NAMALWA (cell line): ENCODE results near the gene ZNF789.

ENCODE experiments used
- DNase-seq: peaks from one replicate; pipeline ENCODE4 v3.0.0-alpha.2; 2015; ENCODE audit warnings: low spot score

Gene ZNF789

DNA sequence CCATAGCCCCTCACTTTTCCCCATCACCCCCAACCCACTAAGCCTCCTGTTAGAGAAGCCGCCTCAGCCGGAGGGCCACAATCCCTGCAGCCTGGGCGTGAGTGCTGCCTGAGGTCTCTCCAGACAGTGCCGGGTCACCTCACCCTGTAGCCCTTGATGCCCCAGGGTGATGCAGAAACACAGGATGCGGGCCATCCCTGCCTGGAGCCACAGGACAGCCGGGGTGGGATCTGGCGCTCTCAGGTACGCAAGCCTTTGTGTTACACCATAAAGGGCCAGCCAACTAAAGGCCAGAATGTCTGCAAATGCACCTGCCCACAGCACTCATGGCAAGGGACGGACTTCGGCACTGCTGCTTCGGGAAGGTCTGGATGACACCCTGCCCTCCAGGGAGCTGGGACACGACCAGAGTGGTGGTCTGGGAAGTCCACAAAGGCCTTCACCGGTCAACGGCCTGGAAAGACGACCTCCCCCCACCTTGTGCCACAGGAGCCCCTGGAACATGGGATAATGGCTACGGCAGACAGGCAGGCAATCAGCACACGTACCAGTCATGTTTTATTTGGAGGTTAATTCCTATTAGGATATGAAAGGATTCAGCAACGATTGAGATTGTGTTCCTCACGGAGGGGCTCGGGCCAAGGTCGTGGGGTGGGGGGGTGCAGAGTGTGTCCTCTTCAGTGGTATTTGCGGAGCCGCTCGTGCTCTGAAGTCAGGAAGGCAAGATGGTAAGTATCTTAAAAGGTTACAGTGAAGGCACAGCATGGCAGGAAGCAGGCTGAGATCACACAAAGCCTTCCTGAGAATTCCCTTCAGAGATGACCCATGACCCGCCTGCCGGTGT is 14.8 kb upstream of the ZNF789 start:
- no peak for DNase-seq

DNA sequence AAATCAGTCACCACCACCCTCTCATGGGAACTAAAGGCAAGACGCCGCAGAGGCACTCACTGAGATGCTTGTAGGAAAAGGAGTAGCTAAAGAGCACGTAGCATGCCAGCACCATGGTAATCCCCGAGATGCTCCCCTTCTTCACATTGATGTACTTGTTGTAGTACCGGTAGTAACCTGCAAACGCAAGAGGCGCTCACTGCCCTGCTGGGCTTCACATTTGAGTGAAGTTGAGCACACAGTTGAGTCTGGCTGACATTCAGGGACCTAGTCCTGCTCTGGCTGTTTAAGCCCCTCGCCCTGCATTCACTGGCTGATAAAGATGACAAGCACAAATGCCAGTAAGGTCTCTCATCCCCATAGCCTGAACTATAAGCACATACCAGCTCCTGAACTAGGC is 13.6 kb upstream of the ZNF789 start:
- DNase-seq, result peak; percentile 87

DNA sequence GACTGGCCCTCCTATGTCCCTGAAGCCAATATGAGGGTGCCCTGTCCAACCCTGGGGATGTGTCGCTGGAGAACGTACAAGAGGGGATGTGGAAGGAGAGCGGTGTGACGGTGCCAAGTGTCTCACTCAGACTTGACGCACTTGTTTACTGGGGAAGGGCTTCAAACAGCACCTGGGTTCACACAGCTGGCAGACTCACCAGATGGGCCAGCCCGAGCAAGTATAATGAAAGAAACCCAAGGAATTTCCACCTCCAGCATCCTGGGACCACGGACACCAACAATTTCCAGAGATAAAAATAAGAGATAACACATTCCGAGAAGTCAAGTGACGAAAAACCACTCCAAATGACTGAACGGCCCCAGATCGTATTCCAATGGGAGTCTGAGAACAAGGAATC is 12.0 kb upstream of the ZNF789 start:
- DNase-seq, result peak; percentile 40

DNA sequence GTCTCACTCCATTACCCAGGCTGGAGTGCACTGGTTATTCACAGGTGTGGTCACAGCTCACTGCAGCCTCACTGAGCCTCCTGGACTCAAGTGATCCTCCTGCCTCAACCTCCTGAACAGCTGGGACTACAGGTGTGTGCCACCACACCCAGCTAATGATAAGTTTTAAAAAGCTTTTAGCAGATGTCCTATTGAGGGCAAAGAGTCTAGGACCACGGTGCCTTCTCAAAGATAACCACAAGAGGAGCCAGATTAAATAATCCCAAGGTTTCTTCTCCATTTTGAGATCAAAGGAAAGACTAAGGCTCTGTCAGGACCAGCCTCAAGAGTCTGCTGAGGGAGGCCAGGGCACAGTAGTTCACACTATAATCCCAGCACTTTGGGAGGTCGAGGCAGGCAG is 11.5 kb upstream of the ZNF789 start:
- peak; percentile 73 for DNase-seq

DNA sequence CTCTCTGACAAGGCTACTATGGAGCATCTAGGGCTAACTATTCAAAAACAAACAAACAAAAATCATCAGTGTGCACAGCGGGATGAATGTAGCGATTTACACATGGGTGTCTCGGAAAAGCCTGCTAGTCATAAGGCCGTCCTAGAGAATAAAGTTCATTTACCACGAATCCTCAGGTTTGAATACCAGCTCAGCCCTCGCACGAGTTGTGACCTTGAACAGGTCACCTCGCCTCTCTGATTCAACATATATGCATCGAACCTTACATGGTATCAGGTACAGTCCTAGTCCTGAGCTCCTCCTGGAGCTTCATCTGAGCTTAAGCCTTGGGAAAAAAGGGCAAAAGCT is 7.3 kb upstream of the ZNF789 start:
- peak; percentile 55 for DNase-seq

DNA sequence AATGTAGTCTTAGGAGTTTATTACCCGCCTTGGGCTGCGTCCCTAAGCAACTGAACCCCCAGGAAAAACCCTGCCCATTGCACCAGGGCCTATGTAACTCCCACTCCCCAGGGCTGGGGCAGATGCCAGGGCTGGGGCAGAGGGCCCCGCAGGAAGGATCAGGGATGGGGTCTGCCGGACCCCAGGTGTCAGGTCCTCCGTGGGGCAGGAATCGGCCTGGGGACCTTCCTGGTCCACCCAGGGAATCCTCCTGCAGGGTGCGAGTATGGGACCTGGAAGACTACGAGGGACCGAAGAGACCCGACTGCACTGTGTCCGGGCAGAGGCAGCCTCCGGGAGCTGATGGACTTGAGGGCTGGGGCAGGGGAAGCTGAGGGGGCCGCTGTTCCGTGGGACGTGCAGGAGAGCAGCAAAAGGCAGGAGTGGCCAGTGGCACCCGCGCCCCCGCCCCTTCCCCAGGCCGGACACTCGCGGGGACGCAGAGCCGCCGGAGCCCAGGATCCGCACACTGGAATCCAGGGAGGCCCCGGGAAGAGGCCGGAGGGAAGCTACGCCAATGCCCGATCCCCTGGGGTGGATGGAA is 4.3 kb upstream of the ZNF789 start:
- DNase-seq, result no peak

DNA sequence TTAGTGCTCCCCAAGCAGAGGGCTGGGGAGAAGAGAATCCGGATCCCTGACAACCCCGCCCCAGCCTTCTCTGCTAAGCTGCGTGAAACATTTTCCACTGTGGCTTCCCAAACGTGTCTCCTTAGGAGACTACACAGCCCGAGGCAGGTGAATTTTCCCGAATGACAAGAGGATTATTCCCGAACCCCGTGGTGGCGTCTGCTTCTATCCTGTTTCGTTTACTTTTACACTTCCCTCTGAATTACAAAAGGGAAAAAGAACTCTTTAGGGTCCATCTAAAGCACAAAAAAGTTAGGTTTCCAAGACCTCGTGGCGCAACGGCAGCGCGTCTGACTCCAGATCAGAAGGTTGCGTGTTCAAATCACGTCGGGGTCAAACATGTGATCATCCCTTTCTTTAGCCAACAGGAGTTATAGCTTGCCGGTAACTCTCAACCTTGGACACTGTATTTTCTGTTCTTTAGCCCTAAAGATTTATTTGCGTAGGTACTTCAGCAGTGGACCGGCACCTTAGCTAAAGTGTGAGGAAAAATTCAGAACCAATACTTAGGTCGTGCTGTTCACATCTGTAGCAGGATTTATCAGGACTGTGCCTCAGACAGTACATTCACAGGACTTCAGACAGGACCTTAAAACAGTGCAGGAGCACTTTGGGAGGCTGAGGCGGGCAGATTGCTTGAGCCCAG is 3.2 kb upstream of the ZNF789 start:
- no peak for DNase-seq

DNA sequence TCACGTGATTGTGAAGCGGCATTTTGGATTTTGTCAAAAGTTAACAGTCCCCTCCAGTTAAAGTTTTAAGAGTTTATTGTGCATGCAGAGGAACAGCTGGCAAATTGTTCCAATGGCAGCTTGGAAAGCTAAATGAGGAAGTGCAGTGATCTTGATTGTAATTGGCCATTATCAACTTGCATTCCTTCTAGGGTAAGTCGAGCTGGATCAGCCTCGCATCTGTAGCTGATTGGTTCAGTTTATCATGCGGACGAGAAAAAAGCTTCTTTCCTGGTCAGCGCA is 566 bp downstream of the ZNF789 start:
- DNase-seq, result peak; percentile 81

DNA sequence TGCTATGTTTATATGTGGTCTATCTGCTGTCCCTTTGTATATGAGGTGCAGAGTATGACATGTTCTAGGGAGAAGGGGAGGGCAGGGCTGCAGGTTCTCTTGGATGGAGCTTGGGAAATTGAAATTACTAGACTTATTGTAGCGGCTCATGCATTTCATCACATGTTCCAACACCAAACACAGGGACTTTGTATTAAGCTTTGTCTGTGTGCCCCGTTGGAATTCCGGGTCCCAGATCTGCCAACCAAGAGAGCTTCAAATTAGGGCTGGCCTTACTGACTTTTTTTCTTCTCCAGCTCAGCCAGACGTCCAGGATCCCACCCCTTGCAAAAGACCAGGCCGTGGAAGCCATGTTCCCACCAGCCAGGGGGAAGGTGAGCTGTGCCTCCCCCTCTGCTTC is 3.4 kb downstream of the ZNF789 start:
- no peak for DNase-seq

DNA sequence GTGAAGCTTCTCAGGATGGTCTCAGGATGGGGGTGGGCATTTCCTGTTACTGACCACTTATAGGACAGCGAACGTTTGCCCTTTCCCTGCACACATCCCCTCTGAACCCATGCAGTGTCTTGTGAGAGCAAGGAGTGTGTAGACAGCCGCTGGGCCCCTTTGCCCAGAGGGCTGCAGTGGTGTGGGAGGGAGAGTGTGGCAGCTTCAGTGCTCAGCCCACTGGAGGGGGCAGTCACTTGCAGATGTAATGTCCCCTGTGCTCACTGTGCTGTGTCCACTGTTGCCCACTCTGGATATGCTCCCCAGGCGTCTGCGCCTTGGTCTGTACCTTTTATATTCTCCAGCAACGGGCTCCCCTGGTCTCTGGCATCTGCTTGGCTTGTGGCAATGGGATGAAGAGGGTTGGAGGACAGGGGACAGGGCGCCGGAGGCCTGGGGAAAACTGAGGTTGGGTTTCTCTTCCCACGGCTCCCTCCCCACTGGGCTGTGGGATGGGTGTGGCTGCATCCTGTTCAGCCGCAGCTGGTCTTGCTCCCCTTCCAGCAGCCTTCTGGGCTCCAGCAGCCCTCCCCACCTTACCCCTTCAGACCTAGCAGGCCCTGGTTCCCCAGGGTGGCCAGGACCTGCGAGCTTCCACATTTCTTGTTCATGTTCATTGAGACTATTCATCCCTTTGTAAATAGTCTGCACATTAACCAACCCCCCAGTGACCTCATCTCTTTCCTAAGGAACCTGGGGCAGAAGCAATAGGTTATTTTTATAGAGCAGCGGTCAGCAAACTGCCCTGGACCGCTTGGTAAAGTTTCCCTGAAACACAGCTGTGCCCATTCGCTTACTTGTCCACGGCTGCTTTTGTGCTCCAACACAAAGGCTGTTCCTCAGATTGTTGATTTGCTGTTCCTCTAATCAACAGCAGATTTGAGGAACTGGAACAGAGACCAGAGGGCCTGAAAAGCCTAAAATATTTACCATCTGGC is 6.1 kb downstream of the ZNF789 start:
- no peak for DNase-seq

DNA sequence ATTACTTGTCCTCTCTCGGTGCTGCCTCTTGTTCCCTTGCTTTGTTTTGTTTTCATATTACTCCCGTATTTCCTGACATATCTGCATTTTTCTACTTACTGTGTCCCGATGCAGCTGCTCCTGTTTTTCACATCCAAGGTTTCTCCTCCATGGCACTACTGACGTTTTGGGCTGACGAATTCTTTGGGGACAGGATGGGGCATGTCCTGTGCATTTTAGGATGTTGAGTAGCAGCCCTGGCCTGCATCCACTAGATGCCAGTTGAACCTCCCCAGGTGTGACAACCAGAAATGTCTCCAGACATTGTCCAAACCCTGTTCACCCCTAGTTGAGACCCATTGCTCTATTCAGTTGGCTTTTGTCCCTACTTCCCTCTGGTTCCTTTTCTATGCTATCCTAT is 12.4 kb downstream of the ZNF789 start:
- DNase-seq, result no peak

DNA sequence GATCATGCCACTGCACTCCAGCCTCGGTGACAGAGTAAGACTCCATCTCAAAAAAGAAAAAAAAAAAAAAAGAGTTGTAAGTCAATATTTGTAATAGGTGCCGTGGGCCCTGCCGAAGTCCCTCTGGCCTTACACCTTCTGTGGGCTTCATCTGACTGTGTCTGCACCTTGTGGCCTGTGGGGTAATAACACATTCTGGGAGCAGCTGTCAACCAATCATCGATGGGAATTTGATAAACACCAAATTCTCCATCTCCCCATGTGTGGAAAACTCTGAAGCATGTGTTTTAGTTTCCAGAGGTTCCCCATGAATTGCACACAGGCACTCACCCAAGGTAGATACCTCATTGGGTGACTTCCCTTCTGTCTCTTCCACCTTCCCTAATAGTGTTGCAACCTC is 16.5 kb downstream of the ZNF789 start:
- DNase-seq, result peak; percentile 64

DNA sequence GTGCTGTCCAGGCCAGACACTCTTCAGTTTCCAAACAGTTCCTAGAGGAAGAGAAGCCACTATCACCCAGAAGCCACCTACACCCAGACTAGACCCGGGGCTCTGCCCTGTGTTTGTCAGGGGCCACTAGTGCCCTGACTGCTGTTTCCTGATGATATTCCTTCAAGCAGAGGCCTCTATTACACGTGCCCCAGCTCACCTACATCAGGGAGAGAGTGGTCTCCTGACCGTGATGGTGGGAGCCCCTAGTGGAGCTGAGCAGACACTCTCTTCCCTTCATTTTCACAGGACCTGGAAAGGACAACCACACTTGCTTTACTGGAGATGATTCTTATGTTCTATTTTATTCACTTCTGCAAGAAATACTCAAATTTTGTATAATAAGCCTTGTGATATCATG is 18.2 kb downstream of the ZNF789 start:
- DNase-seq, result no peak

DNA sequence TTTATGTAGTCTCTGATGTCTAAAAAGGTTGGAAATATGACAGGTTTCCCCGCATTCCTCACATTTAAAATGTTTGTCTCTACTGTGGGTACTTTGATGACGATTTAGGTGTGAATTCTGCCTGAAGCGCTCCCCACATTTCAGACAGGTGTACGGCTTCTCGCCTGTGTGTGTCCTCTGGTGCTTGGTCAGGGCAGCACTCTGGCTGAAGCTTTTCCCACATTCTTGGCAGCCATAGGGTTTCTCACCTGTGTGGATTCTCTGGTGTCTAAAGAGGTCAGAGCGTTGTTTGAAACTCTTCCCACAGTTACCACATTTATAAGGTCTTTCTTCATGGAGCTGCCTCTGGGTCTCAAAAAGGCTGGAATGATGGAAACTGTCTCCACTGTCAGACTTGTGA is 21.1 kb downstream of the ZNF789 start:
- DNase-seq, result no peak

DNA sequence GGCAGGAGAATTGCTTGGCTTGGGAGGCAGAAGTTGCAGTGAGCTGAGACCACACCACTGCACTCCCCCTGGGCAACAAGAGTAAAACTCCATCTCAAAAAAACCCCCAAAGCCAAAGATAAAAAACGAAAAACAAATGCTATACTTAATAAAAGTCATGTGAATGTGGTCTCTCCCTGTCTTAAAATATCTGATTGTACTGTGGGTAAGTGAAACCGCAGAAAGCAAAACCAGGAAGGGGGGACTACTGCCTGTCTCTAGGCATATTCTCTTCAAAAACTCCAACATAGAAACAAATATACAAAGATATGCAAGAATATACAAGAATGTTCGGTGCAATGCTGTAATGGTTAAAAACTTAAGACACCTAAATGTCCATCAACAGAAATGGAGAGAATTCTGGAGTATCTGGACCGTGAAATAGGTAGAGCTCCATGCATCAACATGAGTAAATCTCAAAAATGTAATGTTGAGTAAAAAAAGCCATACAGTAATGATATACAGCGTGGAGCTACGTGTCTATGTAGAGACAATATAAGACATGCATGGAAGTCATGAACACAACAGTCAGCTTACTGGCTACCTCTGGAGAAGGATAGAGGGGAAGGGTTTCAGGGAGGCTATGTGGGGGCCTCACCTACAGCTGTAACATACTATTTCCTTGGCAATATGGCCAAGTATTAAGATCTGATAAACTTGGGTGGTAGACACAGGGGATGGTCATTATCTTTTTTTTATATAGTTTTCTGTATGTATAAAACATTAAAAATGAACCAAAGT is 25.3 kb downstream of the ZNF789 start:
- DNase-seq, result no peak

DNA sequence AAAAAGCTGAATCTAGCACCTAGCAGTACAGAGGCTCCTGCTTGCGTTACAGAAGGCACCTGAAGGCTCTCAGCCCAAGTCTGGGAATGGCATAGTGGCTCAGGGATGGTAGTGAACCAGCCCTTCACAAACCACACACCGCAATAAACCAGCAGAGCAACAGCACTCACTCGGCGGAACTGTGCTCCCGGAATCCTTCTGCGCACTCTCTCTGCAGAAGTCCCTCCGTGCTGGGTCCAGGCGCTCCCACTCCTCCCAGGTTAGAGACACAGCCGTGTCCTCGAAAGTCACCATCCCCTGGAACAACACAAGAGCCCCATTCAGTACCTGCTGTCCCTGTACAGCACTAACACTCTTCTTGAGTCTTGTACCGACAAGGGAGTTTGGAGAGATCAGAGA is 25.9 kb downstream of the ZNF789 start:
- DNase-seq, result no peak

DNA sequence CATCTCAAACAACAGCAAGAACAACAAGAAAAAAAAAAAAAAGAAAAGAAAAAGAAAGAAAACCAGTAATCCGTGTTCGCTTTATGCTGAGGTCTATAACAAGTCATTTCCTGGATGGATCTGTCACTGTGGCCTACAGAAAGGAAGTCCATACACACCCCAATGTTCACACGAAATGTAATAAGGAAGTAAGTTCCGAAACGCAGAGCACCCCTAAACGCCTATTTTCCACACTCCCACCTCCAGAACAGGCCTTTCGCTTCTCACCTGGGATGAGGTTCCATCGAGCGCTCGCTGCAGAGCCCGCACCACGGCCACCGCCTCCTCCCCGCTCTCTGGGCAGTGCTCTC is 26.7 kb downstream of the ZNF789 start:
- peak; percentile 59 for DNase-seq

DNA sequence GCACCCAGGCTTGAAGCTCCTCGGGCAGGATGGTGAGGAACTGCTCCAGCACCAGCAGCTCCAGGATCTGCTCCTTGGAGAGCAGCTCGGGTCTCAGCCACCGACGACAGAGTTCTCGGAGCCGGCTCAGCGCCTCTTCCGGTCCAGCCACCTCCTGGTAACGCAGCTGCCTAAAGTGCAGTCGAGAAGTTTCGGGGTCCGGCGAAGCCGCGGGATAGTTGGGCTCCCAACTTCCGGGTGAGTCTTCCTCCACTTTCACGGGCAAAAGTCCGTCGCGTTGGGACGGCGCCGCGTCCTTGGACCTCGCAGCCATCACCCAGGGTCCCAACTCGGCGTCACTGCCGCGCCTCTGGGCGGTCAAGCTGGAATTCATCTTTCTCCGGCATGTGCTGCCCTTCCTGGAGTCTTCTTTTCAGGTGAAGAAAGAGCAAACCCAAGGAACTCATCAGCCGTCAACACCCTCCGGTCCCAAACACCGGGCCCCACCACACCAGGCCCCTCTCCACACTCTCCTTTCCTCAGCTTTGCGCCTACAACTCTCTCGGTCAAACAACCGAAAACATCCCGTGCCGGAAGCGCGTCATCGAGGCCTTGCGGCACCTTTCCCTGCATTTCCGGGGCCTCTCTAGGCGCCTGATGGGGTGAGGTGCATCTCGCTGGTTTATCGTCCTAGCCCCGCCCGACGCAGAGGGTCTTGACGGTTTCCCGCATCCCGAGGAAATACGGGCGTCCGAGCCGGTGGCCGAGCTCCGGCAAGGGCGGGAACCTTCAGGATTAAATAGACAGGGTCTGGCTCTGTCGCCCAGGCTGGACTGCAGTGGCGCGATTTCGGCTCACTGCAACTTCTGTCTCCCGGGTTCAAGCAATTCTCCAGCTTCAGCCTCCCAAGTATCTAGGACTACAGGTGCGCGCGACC is 27.3 kb downstream of the ZNF789 start, which contains the start of gene ZNF394:
TSS of gene ZNF394 (minus strand) at position 561 of the 916 bp plus-strand sequence. CDS start at position 373, 188 bp downstream.
- DNase-seq, result peak; percentile 98

DNA sequence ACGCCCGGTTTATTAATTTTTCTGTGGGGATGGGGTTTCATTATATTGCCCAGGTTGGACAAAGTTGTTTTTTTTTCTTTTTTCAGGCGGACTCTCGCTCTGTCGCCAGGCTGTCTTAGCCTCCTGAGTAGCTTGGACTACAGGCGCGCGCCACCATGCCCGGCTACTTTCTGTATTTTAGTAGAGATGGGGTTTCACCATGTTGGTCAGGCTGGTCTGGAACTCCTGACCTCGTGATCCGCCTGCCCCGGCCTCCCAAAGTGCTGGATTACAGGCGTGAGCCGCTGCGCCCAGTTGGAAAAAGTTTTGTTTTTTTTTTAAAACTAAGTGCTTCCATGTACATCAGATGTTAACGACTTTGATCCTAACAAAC is 27.9 kb downstream of the ZNF789 start:
- no peak for DNase-seq

DNA sequence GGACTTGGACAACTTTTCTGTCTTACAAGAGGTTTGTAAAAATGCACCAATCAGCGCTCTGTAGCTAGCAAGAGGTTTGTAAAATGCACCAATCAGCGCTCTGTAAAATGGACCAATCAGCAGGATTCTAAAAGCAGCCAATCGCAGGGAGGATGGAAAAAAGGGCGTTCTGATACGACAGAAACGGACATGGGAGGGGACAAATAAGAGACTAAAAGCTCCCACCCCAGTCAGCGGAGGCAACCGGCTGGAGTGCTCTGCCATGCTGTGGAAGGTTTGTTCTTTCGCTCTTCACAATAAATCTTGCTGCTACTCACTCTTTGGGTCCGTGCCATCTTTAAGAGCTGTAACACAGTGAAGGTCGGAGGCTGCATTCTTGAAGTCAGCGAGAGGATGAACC is 28.5 kb downstream of the ZNF789 start:
- peak; percentile 68 for DNase-seq

DNA sequence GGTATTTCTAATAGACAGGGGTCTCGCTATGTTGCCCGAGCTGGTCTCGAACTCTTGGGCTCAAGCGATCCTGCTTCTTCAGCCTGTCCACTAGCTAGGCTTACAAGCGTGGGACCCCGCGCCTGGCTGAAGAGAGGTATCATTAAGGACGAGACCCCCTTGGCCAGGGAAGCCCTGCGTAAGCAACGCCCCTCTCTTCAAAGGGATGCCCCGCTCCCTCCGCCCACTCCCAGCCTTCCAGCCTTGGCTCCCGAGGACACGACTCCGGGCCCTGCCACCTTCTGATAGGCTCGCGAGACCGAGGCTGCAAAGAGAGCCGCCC is 31.6 kb downstream of the ZNF789 start:
- no peak for DNase-seq
